ENCODE measurements around the gene FHOD1.
A peak's percentile ranks its signal among the peaks of the same experiment; 100 is the strongest.

FHOD1 gene

DNA sequence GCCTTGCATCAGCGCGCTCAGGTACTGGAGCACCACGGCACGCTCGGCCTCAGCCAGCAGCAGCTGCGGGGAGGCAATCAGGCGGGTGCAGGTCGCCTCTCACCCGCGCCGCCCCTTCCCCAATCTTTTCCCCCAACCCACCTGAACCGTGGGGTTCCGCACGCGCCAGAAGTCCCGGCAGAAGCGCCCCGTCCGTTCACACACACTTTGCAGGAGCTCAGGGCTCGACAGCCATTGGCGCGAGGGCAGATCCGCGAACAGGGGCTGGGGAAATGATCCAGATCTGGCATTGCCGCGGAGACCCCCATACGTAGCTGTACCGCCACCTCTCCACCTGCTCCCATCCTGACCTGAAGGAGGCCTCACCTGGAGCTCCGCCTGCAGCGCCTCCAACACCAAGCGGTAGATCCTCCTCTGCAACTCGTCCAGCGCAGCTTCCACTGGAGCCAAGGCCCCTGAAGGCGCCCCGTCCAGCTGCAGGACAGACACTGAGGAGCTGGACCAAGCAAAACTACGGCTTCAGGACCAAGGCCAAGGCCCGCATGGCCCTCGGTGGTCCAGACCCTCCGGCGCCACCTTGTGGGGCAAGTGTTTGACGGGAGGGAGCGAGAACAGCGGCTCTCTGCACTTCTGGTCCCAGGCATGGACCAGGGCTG lies 62.2 kb downstream of the FHOD1 start:
- peak; percentile 85 for DNase-seq (ENCODE audit: low spot score)
- TF ChIP-seq, protein P1, sequence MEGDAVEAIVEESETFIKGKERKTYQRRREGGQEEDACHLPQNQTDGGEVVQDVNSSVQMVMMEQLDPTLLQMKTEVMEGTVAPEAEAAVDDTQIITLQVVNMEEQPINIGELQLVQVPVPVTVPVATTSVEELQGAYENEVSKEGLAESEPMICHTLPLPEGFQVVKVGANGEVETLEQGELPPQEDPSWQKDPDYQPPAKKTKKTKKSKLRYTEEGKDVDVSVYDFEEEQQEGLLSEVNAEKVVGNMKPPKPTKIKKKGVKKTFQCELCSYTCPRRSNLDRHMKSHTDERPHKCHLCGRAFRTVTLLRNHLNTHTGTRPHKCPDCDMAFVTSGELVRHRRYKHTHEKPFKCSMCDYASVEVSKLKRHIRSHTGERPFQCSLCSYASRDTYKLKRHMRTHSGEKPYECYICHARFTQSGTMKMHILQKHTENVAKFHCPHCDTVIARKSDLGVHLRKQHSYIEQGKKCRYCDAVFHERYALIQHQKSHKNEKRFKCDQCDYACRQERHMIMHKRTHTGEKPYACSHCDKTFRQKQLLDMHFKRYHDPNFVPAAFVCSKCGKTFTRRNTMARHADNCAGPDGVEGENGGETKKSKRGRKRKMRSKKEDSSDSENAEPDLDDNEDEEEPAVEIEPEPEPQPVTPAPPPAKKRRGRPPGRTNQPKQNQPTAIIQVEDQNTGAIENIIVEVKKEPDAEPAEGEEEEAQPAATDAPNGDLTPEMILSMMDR (IDR thresholded peaks at IDR 0.05; ENCODE audit: extremely low read depth, insufficient read depth, missing control alignments), result peak; percentile 97
- in situ Hi-C loops (cut with MboI; ENCODE audit: low pct_unique_long_range_greater_than_20kb, low sequenced_read_pairs, unreplicated experiment), result no loop called here

DNA sequence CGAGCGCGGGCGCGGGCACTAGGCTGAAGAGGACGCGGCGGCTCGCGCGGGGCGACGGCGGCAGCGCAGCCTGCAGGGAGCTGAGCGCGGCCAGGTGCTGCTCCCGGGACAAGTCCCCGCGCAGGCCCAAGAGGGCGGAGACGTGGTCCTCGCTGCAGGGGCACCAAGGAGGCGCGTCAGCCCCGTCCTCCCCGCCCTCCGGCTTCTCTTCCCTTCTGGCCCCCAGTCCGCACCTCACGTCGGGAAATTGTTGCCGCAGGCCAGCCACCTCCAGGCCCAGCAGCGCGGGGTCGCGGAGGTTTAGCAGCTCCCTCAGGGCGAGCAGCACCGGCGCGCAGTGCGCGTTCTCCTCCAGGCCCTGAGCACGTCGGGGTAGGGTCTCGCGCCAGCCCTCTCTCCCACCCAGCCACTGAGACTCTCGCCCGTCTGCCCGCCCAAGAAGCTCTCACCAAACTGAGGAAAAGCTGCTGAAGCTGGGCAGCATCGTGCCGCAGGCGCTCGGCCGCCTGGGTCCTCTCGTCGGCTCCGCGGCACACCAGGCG lies 62.8 kb downstream of the FHOD1 start:
- in situ Hi-C loops (cut with MboI; ENCODE audit: low pct_unique_long_range_greater_than_20kb, low sequenced_read_pairs, unreplicated experiment), result no loop called here
- TF ChIP-seq, protein P1 (IDR thresholded peaks at IDR 0.05; ENCODE audit: extremely low read depth, insufficient read depth, missing control alignments), result no peak
- DNase-seq (ENCODE audit: low spot score), result no peak

DNA sequence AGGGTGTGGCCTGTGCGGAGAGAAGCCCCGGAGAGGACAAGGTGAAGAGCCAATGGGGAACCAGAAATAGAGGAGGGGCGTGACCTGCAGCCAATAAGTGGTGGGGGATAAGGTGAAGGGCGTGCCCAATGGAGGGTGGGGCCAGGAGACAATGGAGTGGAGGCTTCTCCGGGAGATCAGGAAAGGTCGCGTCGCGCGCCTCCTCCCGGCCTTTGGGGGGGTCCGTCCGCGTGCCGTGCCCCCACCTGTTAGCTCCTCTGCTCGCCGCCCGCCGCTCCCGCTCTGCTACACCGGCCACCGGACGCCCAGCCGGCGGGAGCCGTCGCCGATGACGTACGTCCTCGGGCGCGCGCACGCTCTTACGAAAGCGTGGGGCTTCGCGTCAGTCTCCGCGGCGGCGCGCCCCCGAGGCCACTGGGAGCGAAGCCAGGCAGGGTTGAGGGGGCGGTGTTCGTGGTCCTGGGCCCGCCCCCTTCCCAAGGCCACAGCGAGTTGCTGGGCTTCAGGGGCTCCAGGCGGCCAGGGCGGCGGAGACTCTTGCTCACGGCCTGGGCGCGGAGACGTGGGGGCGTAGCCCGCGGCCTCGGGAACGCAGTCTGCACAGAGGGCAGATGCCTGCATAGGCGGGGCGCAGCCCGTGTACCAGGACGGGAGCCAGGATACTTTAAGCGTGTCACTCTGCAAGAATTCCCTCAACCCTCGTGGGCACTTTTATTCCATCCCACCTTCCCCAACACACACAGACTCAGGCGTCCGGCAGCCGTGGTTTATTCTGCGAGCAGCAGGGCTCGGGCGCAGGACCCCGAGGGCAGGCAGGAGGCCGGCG lies 63.4 kb downstream of the FHOD1 start, which contains the start of gene MATCAP1:
Gene MATCAP1 (minus strand): TSS at position 337 of the 826 bp plus-strand sequence. CDS start 3,353 bp downstream, outside the sequence.
- TF ChIP-seq, protein P1 (IDR thresholded peaks at IDR 0.05; ENCODE audit: extremely low read depth, insufficient read depth, missing control alignments), result no peak
- in situ Hi-C loops (cut with MboI; ENCODE audit: low pct_unique_long_range_greater_than_20kb, low sequenced_read_pairs, unreplicated experiment), result no loop called here
- DNase-seq (ENCODE audit: low spot score), result peak; percentile 100

DNA sequence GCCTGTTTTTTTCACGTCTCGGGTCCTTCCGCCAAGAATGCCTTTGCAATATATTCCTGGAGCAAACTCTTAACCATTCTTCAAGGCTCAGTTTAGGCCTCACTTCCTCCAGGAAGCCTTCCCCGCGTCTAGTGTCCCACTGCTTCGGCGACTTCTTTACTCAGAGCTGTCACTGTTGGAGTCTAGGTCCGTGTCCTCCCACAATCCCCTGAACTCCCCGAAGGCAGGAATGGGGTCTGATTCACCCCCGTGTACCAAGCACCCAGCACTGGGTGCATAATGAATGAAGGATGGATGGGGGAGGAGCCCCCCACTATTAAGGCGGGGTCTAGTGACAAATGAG lies 64.0 kb downstream of the FHOD1 start:
- no peak for DNase-seq (ENCODE audit: low spot score)
- TF ChIP-seq, protein P1 (IDR thresholded peaks at IDR 0.05; ENCODE audit: extremely low read depth, insufficient read depth, missing control alignments), result no peak
- in situ Hi-C loops (cut with MboI; ENCODE audit: low pct_unique_long_range_greater_than_20kb, low sequenced_read_pairs, unreplicated experiment), result no loop called here

DNA sequence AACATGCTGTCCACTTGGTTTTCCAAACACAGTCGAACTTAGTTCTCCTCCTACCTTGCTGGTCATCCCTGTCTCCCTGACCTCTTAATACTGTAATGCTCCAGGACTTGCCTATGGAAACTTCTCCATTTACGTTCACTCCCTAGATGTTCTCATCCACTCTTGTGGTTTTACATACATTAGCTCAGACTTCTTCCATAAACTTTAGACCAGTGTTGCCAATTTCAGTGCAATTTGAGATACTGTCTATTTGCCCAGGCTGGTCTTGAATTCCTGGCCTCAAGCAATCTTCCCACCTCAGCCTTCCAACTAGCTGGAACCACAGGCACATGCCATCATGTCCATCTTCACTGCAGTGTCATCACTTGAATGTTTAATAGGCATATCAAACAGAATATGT lies 65.0 kb downstream of the FHOD1 start:
- TF ChIP-seq, protein P1 (IDR thresholded peaks at IDR 0.05; ENCODE audit: extremely low read depth, insufficient read depth, missing control alignments), result no peak
- in situ Hi-C loops (cut with MboI; ENCODE audit: low pct_unique_long_range_greater_than_20kb, low sequenced_read_pairs, unreplicated experiment), result no loop called here
- DNase-seq (ENCODE audit: low spot score), result no peak

DNA sequence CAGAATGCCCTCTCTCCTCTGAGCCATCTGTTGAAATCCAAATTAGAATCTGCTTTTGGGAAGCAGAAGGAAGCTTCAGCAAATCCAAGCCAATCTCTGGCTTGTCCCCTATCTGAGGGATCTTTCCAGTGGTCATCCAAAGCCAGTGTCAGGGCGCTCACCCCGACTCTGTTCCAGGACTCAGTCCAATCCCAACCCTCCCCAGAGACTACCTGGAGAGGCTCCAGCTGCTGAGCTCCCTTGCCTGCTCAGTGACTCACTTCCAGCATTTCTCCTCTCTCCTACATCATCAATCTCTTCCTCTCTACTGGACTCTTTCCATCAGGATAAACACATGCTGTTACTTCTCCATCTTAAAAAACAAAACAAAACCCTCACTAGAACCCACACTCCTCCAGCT lies 65.9 kb downstream of the FHOD1 start:
- no peak for DNase-seq (ENCODE audit: low spot score)
- in situ Hi-C loops (cut with MboI; ENCODE audit: low pct_unique_long_range_greater_than_20kb, low sequenced_read_pairs, unreplicated experiment), result no loop called here
- TF ChIP-seq, protein P1 (IDR thresholded peaks at IDR 0.05; ENCODE audit: extremely low read depth, insufficient read depth, missing control alignments), result no peak
